Fibroblast of skin of scalp (primary cell): ENCODE data around the gene BMP6.
"Not testable (repeated sequence)": the region's sequence is repeated elsewhere in the genome, so short reads cannot be mapped to it uniquely, and the experiment has no call there.

Experiments used
- DNase-seq: peaks from one replicate; pipeline ENCODE4 v3.0.0-alpha.2; 2013

Gene BMP6

DNA sequence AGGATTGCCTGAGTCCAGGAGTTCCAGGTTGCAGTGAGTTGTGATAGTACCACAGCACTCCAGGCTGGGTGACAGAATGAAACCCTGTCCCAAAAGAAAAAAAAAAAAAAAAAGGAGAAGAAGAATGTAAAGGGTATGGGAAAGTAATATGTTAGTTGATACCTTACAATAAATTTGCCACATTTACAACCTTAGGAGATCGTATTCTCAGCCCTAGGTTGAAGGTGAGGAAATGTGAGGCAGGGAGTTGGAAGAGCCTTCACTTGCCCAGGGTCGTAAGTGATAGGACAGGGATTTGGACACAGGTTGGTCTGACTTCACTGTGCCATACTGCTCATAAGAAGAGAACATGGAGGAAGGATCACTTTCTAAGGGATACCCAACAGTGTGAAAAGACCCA is 68.6 kb downstream of the BMP6 start:
- no peak for DNase-seq

DNA sequence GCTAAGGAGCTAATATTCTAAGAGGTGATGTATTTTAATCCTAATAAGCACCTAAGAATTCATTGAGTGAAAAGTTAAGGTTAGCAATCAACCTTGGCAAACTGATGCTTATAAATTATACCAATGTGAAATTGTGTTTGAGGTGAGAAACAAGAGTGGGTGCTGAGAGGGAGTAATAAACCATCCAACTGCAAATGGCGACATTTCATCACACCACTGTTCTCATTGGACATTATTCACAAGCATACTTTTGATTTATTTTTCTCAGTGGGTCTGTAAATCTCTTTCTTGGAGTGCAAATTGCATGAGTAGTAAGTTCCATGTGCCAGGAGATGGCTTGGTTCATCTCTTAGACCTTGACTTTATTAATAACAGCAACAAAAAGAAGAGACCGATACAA is 71.5 kb downstream of the BMP6 start:
- DNase-seq: no peak

- DNase-seq: no peak
Observed at GRCh38 chr6:7798751-7799150, 72.9 kb downstream of the BMP6 start.

GRCh38 chr6:7802662-7803061 is 76.8 kb downstream of the BMP6 start:
- no peak for DNase-seq

- no peak for DNase-seq
Observed at GRCh38 chr6:7803214-7803613, 77.3 kb downstream of the BMP6 start.

- no peak for DNase-seq
Observed at GRCh38 chr6:7805078-7805849, 79.4 kb downstream of the BMP6 start.

DNA sequence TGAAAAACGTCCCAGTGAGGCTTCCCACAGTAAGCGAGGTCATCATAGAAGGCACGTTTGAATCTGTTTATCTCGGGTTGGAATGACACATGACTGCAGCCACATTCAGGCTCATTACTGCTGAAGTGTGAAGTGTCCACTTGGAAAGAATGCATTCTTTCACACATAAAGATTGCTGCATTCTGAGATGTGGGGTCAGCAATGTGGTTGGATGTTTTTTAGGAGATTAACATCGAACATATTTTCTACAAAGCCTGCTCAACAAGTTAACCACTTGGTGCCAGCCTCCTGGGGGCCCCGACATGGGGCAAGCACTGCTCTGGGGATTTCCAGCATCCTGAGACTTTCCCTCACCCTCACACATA is 79.9 kb downstream of the BMP6 start:
- peak; percentile 55 for DNase-seq

GRCh38 chr6:7806711-7807110 is 80.8 kb downstream of the BMP6 start:
- DNase-seq: no peak

DNA sequence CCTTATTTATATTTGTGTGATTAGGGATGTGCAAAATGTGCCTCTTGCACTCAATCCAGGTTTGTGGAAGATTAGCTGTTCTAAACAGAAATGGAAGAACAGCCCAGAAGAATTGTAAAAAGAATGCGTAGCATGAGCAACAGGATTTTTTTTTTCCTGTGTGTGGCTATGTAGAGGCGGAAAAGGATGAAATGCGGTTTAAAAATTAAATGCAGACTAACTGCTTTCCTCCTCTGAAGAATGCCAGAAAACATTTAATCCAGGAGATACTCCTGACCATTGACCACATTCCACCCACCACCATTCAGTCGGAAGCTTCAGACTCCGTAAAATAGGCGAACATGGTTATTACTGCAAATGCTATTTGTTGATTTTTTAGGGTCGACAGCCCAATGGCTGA is 83.4 kb downstream of the BMP6 start:
- peak; percentile 20 for DNase-seq

- DNase-seq: no peak
Observed at GRCh38 chr6:7811441-7811840, 85.5 kb downstream of the BMP6 start.

GRCh38 chr6:7812623-7813022 is 86.7 kb downstream of the BMP6 start:
- no peak for DNase-seq

DNA sequence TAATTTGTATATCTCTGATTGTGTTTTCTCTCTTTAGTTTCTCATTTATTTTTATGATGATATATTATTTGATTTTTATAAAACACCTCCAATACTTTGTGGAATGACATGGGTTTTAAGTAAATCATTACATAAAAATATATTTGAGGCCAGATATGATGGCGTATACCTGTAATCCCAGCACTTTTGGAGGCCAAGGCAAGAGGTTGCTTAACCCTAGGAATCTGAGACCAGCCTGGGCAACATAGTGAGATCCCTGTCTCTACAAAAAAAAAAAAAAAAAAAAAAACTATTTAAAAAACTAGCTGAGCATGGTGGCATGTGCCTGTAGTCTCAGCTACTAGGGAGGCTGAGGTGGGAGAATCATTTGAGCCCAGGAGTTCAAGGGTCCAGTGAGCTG is 87.3 kb downstream of the BMP6 start:
- no peak for DNase-seq

GRCh38 chr6:7813704-7814103 is 87.8 kb downstream of the BMP6 start:
- DNase-seq: no peak

- no peak for DNase-seq
Observed at GRCh38 chr6:7815716-7816115, 89.8 kb downstream of the BMP6 start.

DNA sequence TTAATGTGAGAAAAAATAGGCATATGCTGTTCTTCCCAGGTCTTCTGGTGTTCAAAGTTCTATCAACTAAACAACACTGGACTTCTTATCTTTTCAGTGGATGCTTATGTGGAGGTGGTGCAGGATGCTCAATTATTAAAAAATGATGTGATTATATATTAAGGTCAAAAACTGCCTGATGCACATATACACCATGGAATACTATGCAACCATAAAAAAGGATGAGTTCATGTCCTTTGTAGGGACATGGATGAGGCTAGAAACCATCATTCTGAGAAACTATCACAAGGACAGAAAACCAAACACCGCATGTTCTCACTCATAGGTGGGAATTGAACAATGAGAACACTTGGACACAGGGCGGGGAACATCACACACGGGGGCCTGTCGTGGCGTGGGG is 91.3 kb downstream of the BMP6 start:
- not testable (repeated sequence) for DNase-seq

- peak; percentile 18 for DNase-seq
Observed at GRCh38 chr6:7818257-7819214, 92.6 kb downstream of the BMP6 start.

DNA sequence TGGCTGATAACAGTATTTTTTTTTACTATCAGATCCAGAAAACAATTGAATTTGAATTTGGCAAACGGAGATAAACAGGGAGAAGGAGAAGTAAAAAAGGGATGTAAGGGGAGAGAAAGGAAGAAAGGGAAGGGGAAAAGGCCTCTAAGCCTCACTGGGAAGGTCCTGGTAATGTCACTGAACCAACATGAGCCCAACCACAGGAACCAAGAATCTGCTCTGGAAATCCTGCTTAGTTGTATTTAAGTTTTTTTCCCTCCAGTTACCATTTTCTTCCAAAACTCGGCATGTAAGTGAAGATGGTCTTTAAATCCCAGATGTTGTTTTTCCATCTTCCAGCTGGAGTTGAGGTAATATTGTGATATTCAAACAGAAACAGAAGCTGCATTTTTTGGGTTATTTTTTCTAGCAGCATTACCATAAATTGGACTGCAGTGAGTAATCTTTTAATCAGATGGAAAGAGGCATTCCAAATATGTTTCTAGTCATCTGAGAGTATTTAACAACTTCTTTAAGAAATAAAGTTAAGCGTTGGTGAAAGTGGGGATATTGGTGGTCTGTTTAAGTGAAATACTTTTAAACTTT is 93.6 kb downstream of the BMP6 start:
- DNase-seq: peak; percentile 69

DNA sequence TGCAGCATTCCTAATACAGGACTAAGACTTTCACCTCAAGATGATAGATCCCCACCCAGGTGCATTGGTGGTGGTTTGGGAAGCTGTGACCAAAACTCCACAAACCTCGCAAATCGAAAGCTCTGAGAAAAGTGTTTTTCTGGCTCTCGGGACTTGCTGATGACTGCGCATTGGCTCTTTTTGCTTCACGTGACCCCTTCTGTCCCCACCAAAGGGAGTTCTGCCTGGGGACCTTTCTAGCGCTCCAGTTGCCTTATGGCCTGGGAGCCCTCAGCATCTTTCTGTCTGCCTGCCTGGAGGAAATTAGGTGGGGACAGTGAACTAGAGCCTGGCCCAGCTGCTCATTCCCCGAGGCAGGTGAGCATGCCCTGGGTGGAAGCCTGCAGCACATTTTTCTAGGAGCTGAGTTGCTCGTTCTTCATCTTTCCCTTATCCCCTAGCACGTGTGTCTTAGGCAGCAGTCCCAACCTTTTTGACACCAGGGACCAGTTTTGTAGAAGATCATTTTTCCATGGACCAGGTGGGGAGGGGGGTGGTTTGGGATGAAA is 94.5 kb downstream of the BMP6 start:
- no peak for DNase-seq

- peak; percentile 32 for DNase-seq
Observed at GRCh38 chr6:7821426-7821825, 95.5 kb downstream of the BMP6 start.

DNA sequence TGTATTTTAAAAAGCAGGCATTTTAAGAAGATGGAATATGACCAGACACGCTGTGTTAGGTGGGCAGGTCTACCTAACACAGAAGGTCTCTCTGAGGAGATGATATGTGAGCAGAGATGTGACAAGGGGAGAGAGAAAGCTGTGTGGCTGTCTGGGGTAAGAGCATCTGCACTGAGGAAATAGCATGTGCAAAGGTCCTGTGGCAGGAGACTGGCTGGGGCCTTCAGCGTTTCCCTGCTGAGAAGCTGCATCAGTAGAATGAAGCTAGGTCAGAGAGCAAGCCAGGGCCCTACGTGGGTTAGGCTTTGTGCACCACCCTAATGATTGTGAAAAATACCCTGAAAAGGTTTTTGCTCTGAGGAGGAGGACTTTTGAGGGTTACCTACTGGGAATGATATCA is 97.7 kb downstream of the BMP6 start:
- DNase-seq: no peak

GRCh38 chr6:7825986-7826385 is 100.1 kb downstream of the BMP6 start:
- DNase-seq: no peak

DNA sequence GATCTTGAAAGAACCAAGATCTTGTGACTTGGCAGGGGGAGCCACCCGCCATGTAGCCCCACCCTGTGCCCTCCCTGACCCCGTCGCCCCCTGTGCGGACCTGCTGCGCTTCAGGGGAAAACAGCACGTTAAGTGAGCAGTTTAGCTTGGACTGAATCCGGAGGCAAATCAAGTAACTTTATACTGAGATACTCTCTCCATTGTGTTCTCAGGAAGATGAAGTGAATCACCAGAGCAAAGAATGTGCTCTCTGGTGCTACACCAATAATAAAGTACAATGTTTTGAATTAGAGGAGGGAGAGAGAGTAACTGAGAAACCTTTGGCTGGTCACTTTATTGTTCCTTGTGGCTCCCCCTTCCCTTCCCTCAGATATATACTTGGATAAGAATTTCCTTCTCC is 101.2 kb downstream of the BMP6 start:
- peak; percentile 46 for DNase-seq

DNA sequence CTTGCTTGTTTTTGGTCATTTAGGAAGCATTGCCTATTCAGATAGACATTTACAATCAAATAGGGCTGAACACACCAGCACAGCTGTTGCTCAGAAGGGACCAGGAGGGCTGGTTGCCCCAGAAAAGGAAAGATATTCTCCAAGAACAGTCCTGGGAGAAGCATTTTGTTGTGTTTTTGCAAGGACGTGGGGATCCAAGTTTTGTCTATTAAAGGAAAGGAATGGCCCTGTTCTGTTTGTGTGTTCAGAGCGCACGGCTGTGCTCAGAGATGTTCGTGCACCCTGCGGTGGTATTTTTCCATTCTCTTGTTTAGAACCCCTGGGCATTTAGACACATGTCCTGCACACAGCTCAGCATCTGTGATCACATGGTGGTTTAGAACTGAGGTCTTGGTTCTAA is 102.2 kb downstream of the BMP6 start:
- no peak for DNase-seq
